Heart right ventricle (tissue), 16 donors: ENCODE results near the gene CTDSPL. TPM values are rescaled to one million over a fixed set of nuclear protein-coding genes. Genes with fewer than 3 reads are reported as not detected.

Experiments used
- ATAC-seq, 8 donors: fragments of 200-7000 bp; cut with Tn5 transposase; one replicate each; pipeline ENCODE4 v1.9.1; 2020; ENCODE audit warnings: mild to moderate bottlenecking in 8 of 8, moderate library complexity in 8 of 8, moderate number of reproducible peaks in 1 of 8
- DNase-seq, 2 donors: peaks; one replicate each; pipeline ENCODE4 v3.0.0-alpha.2; 2020
- H3K27ac ChIP-seq, 10 donors: fragments of 200-600 bp; sonication (generic) in 2 of 10; one replicate each; pipeline versions ENCODE4 v1.5.0 to v1.8.0; 2020 to 2022; ENCODE audit warnings: mild to moderate bottlenecking in 3 of 10
- H3K27me3 ChIP-seq, 7 donors: fragments of 200-600 bp; one replicate each; pipeline ENCODE4 v1.8.0; 2021 to 2022; ENCODE audit warnings: mild to moderate bottlenecking in 2 of 7
- H3K36me3 ChIP-seq, 9 donors: fragments of 200-600 bp; sonication (generic) in 1 of 9; one replicate each; pipeline versions ENCODE4 v1.5.0 to v1.8.0; 2020 to 2022; ENCODE audit warnings: mild to moderate bottlenecking in 2 of 9
- H3K4me1 ChIP-seq, 9 donors: fragments of 200-600 bp; sonication (generic) in 1 of 9; one replicate each; pipeline versions ENCODE4 v1.5.0 to v1.8.0; 2020 to 2022; ENCODE audit warnings: mild to moderate bottlenecking in 4 of 9
- H3K4me3 ChIP-seq, 10 donors: fragments of 200-600 bp; sonication (generic) in 2 of 10; one replicate each; pipeline versions ENCODE4 v1.5.0 to v1.8.0; 2020 to 2022; ENCODE audit warnings: mild to moderate bottlenecking in 7 of 10, moderate library complexity in 2 of 10
- H3K9me3 ChIP-seq, 11 donors: fragments of 200-600 bp in 10 of 11; sonication (generic) in 2 of 11; one replicate each; pipeline versions ENCODE4 v1.5.0 to v1.8.0; 2013 to 2022; ENCODE audit warnings: mild to moderate bottlenecking in 2 of 11, control low read depth in 1 of 11, moderate library complexity in 1 of 11
- WGBS, 2 donors: extraction: QIAGEN DNeasy Blood & Tissue Kit; methylation state at CpG; one replicate each; pipeline ENCODE4 v1.1.7; 2013; ENCODE audit warnings: inconsistent platforms in 1 of 2; 5-methylcytosine and 5-hydroxymethylcytosine counted together
- intact Hi-C, 10 donors: fragments of 100-400 bp; cut with DNase I; formaldehyde crosslinking; loops; one replicate each; pipeline versions ENCODE4 v1.11.1 to v1.14.2; 2022
- polyA plus RNA-seq, 2 donors: library from polyadenylated mRNA; stranded (reverse); fragments of 200-250 nt; gene quantifications; one replicate each; pipeline ENCODE4 v1.2.3, GENCODE V29; 2013
- total RNA-seq, 10 donors: library from RNA; stranded (reverse); fragmentation: NEBNext Ultra II Directional in 3 of 10; extraction: Animal tissue kit (Norgen Biotek cat#: 25700) in 3 of 10; gene quantifications; one replicate each; pipeline versions ENCODE4 v1.2.1 to v1.2.4, GENCODE V29; 2021 to 2023
- TF ChIP-seq, protein P1 (sequence below), 9 donors: fragments of 200-600 bp; sonication (generic) in 2 of 9; IDR thresholded peaks; one replicate each; pipeline versions ENCODE4 v1.5.0 to v1.8.0; 2021 to 2022; ENCODE audit warnings: antibody characterized with exemption in 9 of 9, mild to moderate bottlenecking in 5 of 9, moderate library complexity in 1 of 9
- donor health status: Arrhythmogenic right ventricular cardiomyopathy.
- donor health status: ischemic (EF 13 %, LVEDD 7.1; RV severe dilation, severe dysfunction).
- donor health status: healthy with polysubstance abuse.
- donor health status: DM: no; HTN: yes; CAD: no.
- donor health status: DM: no; HTN: no; CAD: no.
- donor health status: ischemic (EF 25% LVEDD 6.9; RV normal size, moderate dysfunction).
- donor health status: ischemic (EF 25% LVEDD 5.7; RV mildly dilated, moderate dysfunction).
- donor health status: healthy.
- donor health status: DM: yes; HTN: yes; CAD: no.
- donor health status: Ischemic cardiomyopathy.
- donor health status: ischemic (EF 35%, LVEDD 5.7; RV mildly dilated, moderate dysfunction).
- donor health status: nonischemic (EF 11% LVEDD 7.7; RV severe dilation, severe dysfunction).
- donor health status: DM: yes; HTN: yes; CAD: no.
- donor health status: PGD.
- donor health status: ischemic (EF 29% LVEDD 5.4; RV normal size, mild dysfunction).
- donor health status: nonischemic (EF 23%, LVEDD 6.1; RV moderate dilation, normal function).

CTDSPL gene
- total and polyA plus RNA-seq, 12 donors, result 5.4 to 51.5 (median 41.2) TPM

DNA sequence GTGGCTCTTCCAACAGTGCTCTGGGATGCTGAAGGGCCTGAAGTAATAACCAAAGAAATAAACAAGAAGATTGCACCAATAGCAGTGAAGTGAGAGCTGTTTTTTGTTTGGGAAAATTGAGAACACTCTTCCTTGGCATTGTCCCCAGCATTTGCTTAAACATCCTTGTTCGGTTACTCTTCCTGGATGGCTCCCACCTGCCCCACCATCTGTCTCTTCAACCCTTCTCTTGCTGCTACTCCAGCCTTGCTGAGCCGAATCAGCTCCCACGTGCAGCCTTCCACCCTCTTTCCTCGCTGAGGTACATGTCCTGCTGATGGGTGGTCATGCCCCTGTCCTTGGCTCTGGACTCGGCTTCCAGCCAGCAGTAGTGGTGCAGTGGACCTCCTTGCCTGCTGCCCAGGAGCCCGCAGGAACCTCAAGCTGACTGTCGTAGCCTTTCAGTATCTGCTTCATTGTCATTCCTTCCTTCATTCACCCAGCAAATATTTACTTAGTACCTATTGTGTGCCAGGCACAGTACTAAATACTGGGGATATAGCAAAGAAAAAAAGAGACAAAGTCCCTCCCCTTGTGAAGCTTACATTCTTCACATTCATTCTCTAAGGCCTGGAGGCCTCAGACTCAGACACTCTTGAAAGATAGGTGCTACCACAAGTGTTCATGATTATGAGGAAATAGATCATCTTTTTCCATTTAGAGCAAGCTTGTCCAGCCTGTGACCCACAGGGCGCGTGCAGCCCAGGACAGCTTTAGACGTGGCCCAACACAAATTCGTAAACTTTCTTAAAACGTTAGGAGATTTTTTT is 111.8 kb downstream of the CTDSPL start:
- DNase-seq, result no peak
- no peak overlapping the region for H3K4me3 ChIP-seq
- intact Hi-C loops, result no loop called here
- TF ChIP-seq, protein P1, sequence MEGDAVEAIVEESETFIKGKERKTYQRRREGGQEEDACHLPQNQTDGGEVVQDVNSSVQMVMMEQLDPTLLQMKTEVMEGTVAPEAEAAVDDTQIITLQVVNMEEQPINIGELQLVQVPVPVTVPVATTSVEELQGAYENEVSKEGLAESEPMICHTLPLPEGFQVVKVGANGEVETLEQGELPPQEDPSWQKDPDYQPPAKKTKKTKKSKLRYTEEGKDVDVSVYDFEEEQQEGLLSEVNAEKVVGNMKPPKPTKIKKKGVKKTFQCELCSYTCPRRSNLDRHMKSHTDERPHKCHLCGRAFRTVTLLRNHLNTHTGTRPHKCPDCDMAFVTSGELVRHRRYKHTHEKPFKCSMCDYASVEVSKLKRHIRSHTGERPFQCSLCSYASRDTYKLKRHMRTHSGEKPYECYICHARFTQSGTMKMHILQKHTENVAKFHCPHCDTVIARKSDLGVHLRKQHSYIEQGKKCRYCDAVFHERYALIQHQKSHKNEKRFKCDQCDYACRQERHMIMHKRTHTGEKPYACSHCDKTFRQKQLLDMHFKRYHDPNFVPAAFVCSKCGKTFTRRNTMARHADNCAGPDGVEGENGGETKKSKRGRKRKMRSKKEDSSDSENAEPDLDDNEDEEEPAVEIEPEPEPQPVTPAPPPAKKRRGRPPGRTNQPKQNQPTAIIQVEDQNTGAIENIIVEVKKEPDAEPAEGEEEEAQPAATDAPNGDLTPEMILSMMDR (IDR thresholded peaks at IDR 0.05), result no peak
- WGBS, 2 donors, result 84 to 86% methylated on average over 12 of the region's 12 CpGs
- H3K36me3 ChIP-seq, result peaks cover 0 to 78% (median 13%) of the 10 kb centered on the region in 9 donors
- H3K27ac ChIP-seq, result peak overlapping the region in 4 of 10 donors; percentile 56 to 69 (median 57)
- no peaks in the 10 kb centered on the region for H3K9me3 ChIP-seq
- H3K4me1 ChIP-seq, result peaks cover 4 to 46% (median 24%) of the 10 kb centered on the region in 9 donors
- no peak for ATAC-seq
- no peaks in the 10 kb centered on the region for H3K27me3 ChIP-seq

DNA sequence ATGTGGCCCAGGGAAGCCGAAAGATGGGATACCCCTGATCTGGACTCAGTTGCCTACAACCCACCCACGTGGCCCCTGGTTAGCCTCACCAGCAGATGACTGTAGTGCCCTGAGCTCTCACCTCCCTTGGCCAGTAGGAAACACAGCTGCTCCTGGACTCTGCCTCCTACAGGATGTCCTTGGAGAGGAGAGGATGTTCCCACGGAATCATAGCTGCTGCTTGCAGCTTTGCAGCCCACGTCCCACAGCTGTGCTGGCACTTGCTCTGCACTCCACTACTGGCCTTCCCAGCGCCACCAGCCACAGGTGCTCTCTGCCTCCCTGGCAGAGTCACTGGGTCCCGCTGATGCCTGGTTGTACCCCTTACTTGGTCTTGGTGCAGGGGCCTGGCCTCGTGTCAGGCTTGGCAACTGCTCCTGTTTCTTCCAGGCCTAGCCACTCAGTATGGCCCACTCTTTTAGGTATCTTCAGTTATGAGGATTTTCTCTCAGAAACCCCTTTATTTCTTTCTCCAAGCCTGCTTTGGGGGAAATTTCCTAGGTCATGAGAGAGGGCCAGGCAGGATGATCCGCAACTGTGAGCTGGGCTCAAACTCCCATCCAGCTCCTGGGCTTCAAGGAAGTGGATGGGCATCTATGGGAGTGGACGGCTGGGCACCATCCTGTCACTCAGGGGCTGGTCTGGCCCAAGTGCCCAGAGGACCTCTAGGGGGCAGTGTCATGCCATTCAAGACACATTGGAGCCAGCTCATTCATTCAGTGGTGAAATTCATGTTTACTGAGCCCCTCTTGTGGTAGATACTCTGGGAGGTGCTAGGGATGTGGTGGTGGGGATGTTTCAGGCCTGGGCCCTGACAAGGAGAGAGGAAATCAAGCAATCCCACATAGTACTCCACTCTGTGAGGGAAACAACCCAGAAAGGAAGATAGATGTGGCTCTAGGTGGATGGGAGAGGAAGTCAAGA is 112.7 kb downstream of the CTDSPL start:
- no peaks in the 10 kb centered on the region for H3K9me3 ChIP-seq
- H3K36me3 ChIP-seq, result peaks cover 0 to 84% (median 13%) of the 10 kb centered on the region in 9 donors
- intact Hi-C loops, result loop anchor here in 1 of 10 donors (5.0 kb wide), 1 partner anchor 417 kb away; no protein-coding TSS in a partner anchor
- peak; percentile 48 to 67 for DNase-seq
- H3K27me3 ChIP-seq, result no peaks in the 10 kb centered on the region
- 60 to 67% methylated on average over 9 of the region's 9 CpGs for WGBS, 2 donors
- TF ChIP-seq, protein P1 (IDR thresholded peaks at IDR 0.05), result peak; percentile 46 to 87 (median 77)
- ATAC-seq, result peak; percentile 71 to 88 (median 81)
- peak overlapping the region in 6 of 10 donors; percentile 18 to 69 (median 56) for H3K27ac ChIP-seq
- H3K4me1 ChIP-seq, result peaks cover 1 to 37% (median 17%) of the 10 kb centered on the region in 9 donors
- H3K4me3 ChIP-seq, result no peak overlapping the region

DNA sequence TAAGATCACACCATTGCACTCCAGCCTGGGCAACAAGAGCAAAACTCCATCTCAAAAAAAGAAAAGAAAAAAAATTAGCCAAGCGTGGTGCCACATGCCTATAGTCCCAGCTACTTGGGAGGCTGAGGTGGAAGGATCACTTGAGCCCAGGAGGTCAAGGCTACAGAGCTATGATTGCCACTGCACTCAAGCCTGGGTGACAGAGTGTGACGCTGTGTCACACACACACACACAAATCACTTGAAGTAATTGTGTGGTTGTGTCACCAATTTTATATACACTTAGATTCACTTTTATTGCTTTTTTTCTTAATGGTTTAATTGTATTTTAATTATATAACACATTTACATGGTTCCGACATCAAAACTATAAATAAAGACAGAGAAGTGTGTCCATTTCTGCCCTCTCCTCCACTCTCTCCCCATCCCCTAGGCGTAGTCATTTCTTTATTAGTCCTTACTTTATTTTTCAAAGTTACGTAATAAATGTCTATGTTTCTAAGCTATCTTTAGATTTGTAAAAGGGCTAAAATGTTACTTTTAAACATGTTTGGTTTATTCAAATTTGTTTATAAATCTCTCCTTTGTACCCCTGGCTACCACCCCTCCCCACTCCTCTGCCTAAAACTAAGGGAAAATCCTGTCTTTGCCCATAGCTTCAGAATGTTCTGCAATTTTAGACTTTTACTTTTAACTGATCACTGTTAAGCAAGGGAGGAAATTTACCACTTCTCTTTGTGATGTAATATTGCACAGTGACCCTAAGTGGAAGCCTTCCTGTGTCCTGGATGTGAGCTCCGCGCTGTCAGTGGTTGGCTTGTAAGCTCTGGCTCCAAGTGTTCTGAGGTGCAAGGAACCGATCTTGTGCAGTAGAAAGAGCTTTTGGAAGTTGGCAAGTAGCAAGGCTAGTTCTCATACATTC is 118.1 kb downstream of the CTDSPL start:
- DNase-seq (peak in 1 of 2 donors; percentile 2), ATAC-seq (no peak)
- peaks cover 0 to 24% (median 3%) of the 10 kb centered on the region in 9 donors for H3K4me1 ChIP-seq
- 94 to 96% methylated on average over 8 of the region's 8 CpGs for WGBS, 2 donors
- peaks cover 0 to 92% (median 24%) of the 10 kb centered on the region in 9 donors for H3K36me3 ChIP-seq
- no peak overlapping the region for H3K4me3 ChIP-seq
- TF ChIP-seq, protein P1 (IDR thresholded peaks at IDR 0.05), result no peak
- intact Hi-C loops, result loop anchor here in 1 of 10 donors (5.0 kb wide), 1 partner anchor 422 kb away; no protein-coding TSS in a partner anchor
- no peaks in the 10 kb centered on the region for H3K9me3 ChIP-seq
- H3K27ac ChIP-seq, result peak overlapping the region in 1 of 10 donors; percentile 12
- H3K27me3 ChIP-seq, result no peaks in the 10 kb centered on the region
